ENCODE data around the gene NHSL2.

- TF ChIP-seq, protein P1, sequence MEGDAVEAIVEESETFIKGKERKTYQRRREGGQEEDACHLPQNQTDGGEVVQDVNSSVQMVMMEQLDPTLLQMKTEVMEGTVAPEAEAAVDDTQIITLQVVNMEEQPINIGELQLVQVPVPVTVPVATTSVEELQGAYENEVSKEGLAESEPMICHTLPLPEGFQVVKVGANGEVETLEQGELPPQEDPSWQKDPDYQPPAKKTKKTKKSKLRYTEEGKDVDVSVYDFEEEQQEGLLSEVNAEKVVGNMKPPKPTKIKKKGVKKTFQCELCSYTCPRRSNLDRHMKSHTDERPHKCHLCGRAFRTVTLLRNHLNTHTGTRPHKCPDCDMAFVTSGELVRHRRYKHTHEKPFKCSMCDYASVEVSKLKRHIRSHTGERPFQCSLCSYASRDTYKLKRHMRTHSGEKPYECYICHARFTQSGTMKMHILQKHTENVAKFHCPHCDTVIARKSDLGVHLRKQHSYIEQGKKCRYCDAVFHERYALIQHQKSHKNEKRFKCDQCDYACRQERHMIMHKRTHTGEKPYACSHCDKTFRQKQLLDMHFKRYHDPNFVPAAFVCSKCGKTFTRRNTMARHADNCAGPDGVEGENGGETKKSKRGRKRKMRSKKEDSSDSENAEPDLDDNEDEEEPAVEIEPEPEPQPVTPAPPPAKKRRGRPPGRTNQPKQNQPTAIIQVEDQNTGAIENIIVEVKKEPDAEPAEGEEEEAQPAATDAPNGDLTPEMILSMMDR (IDR thresholded peaks at IDR 0.05 in 4 of 5, conservative IDR thresholded peaks at IDR 0.05 in 1 of 5) = no peak
- no peak for TF ChIP-seq POLR2A (IDR thresholded peaks at IDR 0.05)
Observed at GRCh38 chrX:72037601-72038000, 127.0 kb downstream of the NHSL2 start.
